GM21528 (cell line): ENCODE data around the gene TRAP1.

Source experiments
- ATAC-seq: cut with Tn5 transposase; IDR thresholded peaks from one replicate; pipeline ENCODE4 v1.9.1; 2021; ENCODE audit warnings: mild to moderate bottlenecking, moderate library complexity; ENCODE audit not compliant: unreplicated experiment, low FRiP score

The TRAP1 gene

DNA sequence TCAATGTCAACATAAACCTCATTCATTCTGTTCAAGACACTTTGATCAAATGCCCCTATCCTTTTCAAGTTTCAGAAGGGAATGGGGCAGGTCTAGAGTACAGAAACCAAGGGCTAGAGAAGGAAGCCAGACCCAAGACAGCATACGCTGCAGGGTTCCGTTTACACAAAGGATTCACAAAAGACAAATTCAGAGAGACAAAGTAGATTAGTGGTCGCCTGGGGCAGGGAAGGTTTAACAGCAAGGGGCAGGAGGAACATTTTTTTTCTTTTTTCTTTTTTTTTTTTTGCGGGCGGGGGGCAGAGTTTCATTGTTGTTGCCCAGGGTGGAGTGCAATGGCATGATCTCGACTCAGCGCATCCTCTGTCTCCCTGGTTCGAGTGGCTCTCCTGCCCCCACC lies 19.9 kb upstream of the TRAP1 start:
- ATAC-seq: no peak

DNA sequence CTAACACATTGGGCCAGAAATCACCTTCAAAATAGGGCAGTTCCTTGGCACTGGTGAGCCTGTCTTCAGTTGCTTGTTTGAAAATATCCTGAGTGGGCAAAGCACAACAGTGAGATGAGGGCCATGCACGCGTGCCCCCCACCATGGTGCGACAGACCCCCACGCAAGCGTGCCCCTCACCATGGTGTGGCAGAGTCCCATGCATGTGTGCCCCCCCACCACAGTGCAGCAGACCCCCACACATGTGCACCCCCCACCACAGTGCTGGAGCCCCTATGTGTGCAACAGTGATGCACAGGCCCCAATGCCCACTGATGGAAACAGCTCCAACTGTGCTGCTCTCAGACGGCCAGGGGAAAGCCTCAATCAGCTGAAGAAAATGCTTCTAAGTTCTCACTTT lies 18.8 kb upstream of the TRAP1 start:
- ATAC-seq: no peak

DNA sequence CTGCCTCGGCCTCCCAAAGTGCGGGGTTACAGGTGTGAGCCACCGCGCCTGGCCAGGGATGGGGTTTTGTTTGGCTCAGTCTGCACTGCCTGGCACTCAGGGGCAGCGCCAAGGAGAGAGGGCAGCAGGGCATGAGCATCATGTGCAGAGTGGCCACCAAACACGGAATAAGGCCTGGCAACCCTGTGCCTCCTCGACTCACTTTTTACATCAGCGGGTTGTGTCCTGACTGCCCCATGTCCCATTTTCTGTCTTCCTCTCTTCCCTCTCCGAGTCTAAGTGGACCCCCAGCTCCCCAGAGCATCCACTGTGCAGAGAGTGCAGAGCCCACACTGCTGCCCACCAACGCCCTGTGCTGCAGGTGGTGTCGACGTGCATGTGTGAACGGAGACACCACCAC lies 18.2 kb upstream of the TRAP1 start:
- ATAC-seq: no peak

DNA sequence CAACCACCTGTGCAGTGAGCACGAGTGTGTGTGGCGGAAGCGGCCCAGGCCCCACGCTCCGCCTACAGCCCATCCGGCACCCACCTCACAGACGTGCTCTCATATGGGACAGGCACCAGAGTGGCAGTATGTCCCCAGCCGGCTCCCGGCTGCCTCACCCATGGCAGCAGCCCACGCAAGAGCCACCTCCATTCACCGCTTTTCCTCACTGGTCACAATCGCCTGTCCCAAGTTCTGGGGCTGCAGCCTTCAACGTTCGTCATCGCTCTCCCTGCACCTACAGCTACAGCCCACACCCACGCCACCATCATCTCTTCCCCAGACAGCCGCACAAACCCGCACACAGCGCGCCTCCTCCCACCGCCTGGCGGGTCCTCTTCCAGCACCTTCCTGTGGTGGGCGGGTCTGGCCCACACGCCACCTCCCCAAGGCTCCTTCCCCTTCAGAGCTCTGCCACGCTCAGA lies 17.5 kb upstream of the TRAP1 start:
- ATAC-seq: no peak

DNA sequence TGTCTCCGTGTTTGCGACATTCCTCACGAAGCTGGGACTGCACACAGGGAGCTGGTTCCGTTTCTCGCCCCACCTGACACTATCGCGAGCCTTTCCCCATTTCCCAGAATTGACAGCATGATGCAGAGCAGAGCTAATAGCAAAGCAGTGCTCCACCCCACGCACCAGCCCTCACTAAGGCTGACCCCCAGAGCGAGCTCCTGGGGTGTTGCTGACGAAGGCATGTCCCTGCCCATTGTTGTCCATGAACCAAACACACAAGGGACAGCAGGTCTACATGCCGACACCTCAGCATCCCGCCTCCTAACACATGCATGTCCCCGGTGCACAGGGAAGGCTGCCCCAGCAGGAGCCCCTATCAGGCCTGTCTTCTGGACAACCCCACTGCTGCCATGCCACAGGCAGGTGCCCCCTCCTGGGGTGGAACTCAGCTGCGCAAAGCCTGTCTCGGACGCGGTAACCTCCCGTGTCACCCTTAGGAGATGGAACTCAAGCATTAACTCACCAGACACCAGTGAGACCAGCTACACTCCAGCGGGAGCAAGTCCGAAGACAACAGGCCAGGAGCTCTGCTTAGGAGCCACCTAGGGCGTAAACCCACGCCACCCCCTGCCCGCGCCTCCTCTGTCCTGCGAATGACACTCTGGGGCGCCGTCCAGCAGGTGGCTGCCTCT lies 16.9 kb upstream of the TRAP1 start:
- no peak for ATAC-seq

DNA sequence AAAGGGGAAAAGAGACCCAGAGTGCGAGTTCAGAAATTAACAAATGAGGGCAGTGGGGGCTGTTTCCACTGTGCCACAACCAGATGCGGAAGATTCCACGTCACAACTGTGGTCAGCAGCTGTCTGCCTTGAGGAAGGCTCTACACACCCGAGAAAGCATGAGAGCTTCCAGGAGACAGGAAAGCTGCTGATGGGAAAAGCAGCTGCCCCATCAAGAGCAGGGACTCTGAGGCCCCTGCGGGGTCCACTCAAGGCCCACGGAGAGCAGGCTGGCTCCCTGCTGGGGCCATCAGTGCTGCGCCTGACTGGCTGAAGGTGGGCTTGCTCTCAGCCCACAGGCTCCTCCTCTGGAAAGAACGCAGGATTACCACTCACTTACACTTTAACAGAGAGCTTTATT lies 14.8 kb upstream of the TRAP1 start:
- ATAC-seq: no peak

- ATAC-seq: no peak
These were observed 14.0 kb upstream of the TRAP1 start for GRCh38 chr16:3731126-3731935.

DNA sequence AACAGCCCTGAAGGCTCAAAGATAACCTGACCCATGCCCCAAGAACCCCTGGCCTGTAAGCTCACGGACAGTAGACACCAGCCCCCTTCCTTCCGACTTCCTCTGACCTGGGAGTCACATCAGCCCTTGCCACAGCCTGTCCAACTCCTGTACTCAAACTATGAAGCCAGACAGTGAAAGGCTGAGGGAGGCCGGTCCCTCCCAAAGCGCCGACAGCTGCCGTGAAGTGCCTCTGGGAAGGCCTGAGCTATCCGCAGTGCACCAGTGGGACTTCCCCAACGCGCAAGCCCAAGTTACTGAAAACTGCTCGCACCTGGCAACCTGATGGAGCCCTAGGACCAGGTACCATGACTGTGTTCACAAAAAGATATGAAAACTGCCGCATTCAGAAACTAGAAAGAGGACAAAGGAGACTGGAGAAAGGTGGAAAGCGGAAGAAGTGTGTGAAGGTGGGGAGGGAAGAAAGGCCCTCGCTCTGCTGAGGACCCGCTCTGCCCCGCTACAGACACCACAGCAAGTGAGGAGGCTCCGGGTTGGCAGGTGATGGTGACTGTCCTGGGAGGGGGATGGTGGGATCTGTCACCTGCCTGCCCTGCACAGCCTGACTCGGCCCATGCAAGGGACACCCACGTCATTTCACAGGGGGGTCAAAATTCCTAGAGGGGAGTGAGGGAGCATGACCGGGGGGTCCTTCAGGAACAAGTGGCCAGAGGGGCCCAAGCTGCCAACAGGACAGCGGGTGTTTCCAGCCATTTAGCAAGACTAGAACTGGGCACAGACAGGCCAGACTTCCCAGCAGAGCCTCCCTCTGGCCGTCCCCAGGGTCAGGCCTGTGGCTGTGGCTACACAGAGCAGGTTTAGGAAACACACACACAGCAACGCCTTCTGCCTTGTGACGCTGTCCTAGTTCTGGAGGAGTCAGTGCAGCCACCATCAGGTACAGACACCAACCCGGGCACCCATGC lies 13.1 kb upstream of the TRAP1 start:
- no peak for ATAC-seq

GRCh38 chr16:3729161-3730112 lies 12.1 kb upstream of the TRAP1 start:
- ATAC-seq: no peak

- no peak for ATAC-seq
These were observed 11.3 kb upstream of the TRAP1 start for GRCh38 chr16:3728424-3729160.

DNA sequence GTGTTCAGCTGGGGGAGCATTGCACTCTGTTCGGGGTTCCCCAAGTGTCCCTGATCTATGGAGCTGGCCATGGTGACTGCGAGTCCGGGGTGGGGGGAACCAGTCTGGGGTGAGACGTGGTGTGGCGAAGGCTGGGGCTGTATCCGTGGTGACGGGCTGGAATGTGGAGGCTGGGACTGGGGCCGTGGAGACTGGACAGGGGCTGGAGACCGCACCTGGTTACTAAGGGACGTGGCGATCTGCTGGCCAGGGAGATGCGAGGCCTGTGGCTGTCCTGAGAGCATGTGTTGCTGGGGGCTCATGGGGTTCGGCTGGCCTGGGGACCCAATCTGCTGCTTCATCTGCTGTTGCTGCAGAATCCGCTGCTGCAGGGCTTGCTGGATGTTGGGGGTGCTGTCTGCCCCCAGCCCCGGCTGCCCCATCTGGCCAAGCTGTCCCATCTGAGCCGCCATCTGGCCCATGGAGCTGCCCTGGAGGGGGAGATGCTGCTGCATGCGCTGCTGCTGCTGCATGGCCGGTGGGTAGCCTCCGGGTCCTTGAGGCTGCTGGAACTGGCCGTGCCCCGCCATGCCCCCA lies 10.6 kb upstream of the TRAP1 start:
- ATAC-seq: no peak

- no peak for ATAC-seq
These were observed 8.8 kb upstream of the TRAP1 start for GRCh38 chr16:3726021-3726687.

GRCh38 chr16:3725276-3725675 lies 8.0 kb upstream of the TRAP1 start:
- ATAC-seq: no peak

- no peak for ATAC-seq
These were observed 5.2 kb upstream of the TRAP1 start for GRCh38 chr16:3722508-3722907.

- no peak for ATAC-seq
These were observed 3.1 kb upstream of the TRAP1 start for GRCh38 chr16:3720418-3720817.

DNA sequence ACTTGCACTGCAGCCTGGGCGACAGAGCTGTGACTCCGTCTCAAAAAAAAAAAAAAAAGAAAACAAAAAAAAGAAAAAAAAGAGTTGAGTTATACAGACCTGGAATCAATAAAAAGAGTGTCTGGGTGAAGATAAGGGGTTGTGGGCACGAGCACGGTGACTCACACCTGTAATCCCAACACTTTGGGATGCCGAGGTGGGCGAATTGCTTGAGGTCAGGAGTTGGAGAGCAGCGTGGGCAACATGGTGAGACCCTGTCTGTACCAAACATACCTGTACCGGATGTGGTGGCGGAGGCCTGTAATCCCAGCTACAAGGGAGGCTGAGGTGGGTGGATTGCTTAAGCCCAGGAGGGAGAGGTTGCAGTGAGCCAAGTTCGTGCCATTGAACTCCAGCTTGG lies 1.3 kb upstream of the TRAP1 start:
- no peak for ATAC-seq

- ATAC-seq: no peak
These were observed 681 bp upstream of the TRAP1 start for GRCh38 chr16:3718019-3718391.

DNA sequence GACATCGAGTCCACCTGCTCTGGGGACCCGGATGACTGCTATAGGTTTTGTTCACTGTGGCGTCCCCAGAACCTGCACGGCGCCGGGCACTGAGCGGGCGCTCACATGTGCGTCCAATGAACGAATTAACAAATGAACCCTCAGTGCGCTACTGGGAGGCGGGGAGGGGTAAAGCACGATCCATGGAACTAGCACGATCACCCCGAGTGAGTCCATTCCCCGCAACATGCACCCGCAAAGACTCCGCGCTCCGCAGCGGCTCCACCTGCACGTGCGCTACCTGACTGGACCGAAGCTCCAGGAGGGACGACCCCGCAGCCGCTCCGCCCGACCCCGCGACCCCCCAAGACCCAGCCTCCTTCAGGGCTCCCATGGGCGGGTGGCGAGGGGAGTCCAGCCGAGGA lies 491 bp downstream of the TRAP1 start:
- peak; percentile 27 for ATAC-seq
